Amniotic stem cell (primary cell): ENCODE results near the gene SCN4B.

ENCODE experiments used
- DNase-seq: peaks from one replicate; lab custom pipeline; 2025; lab: John Stamatoyannopoulos, UW

SCN4B gene

DNA sequence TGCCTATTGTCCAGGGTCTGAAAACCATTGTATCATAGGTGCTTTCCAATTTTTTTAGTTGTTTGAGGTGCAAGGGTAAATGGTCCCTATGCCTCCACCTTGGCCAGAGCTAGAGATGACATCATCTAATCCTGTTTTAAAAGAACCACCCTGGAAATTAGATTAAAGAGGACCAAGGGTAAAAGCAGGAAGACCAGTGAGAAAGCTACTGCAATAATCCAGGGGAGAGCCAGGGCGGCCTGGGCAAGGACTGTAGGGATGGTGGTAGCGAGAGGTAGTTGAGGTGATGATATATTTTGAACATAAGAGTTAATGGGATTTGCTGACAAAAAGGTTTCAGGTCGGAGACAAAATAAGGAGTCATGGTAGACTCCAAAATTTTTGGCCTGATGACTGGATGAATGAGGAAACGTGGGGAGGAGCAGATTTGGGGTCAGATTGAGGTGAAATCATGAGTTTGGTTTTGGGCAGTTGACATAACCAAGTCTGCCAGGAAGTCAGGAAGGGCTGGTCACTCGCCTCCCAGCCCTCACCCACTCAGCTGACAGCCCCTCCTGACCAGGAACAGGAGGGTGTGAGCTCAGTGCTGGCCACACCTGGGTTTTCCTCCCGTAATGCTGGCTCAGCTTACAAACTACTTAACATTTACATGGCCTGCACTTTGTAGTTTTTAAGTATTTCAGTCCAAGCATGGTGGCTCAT, 23.0 kb downstream of the SCN4B start:
- DNase-seq = no peak

- no peak for DNase-seq
Observed at GRCh38 chr11:118128721-118129470, 23.7 kb downstream of the SCN4B start.

DNA sequence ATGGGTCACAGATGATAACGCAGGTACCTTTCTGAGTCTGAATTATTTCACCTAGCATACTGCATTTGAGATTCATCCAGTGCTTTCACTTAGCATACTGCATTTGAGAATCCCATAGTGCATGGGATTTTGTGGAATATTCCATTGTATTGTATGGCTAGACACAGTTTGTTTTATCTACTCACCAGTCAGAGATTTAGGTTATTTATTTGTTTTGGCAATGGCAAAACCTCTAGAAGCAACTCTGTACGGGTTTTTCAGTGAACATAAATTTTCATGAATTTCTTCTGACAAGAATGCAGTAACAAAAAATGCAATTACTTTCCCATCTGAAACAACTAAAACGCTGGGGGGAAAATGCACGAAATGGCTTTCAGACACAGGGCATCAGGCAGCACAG, 24.3 kb downstream of the SCN4B start:
- DNase-seq = no peak

- no peak for DNase-seq
Observed at GRCh38 chr11:118126082-118126838, 26.4 kb downstream of the SCN4B start.

GRCh38 chr11:118124929-118125535, 27.6 kb downstream of the SCN4B start:
- DNase-seq = no peak

GRCh38 chr11:118120793-118121192, 31.8 kb downstream of the SCN4B start:
- DNase-seq = no peak

DNA sequence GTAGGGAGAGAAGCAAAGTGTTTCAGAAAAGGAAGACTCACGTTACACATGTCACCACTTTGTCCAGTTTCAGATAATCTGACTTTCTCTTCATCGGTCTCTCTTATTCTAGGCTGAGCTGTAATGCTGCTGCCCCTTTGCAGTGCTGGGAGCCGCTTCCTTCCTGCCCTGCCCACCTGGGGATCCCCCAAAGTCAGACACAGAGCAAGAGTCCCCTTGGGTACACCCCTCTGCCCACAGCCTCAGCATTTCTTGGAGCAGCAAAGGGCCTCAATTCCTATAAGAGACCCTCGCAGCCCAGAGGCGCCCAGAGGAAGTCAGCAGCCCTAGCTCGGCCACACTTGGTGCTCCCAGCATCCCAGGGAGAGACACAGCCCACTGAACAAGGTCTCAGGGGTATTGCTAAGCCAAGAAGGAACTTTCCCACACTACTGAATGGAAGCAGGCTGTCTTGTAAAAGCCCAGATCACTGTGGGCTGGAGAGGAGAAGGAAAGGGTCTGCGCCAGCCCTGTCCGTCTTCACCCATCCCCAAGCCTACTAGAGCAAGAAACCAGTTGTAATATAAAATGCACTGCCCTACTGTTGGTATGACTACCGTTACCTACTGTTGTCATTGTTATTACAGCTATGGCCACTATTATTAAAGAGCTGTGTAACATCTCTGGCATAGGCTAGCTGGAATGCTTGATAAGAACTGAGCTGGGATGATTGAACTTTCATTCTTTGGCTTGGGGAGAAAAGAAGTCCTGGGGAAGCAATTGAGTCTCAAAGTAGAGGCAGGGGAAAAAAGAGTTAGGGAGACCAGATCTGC, 34.6 kb downstream of the SCN4B start:
- no peak for DNase-seq

DNA sequence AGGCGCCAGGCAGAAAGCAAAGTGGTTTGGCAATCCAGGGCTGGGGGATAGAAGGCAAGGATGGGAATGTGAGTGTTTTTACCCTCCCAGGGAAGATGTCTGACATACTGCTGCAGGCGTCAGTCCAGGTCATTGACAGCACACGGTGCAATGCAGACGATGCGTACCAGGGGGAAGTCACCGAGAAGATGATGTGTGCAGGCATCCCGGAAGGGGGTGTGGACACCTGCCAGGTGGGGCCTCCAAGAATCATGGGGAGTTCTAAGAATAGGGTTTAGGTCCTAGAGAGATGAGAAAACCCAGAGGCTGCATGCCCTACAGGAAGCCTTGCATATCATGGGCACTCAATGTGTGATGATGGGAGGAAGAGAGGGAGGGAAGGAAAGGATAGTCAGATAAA, 37.6 kb downstream of the SCN4B start:
- no peak for DNase-seq

- DNase-seq = no peak
Observed at GRCh38 chr11:118114266-118114665, 38.4 kb downstream of the SCN4B start.

DNA sequence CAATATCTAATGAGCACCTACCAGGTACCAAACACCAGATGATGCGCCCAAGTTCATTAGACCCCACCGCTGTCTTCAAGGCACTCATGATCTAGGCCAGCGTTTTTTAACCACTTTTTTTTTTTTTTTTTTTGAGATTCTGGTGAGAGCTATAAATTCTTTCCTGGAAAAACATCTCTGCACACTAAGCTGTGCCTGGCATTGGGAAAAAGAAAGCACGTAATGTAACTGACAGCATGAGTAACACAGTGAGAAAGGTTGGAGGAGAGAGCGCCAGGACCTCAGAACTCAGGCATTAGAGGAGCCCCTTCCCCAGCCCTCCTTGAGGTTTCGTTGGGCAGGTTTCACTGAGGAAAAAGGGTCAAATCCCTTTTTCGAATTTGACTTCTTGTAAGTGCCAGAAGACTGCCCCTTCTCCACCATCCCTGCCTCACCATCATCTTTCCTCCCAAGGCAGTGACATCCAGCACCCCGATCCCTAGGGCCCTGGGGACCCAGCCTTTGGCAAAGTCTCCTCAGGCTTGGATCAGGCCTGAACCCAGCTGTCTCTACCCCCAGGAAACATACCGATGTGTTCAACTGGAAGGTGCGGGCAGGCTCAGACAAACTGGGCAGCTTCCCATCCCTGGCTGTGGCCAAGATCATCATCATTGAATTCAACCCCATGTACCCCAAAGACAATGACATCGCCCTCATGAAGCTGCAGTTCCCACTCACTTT, 39.8 kb downstream of the SCN4B start:
- no peak for DNase-seq

- no peak for DNase-seq
Observed at GRCh38 chr11:118111744-118112035, 40.9 kb downstream of the SCN4B start.

DNA sequence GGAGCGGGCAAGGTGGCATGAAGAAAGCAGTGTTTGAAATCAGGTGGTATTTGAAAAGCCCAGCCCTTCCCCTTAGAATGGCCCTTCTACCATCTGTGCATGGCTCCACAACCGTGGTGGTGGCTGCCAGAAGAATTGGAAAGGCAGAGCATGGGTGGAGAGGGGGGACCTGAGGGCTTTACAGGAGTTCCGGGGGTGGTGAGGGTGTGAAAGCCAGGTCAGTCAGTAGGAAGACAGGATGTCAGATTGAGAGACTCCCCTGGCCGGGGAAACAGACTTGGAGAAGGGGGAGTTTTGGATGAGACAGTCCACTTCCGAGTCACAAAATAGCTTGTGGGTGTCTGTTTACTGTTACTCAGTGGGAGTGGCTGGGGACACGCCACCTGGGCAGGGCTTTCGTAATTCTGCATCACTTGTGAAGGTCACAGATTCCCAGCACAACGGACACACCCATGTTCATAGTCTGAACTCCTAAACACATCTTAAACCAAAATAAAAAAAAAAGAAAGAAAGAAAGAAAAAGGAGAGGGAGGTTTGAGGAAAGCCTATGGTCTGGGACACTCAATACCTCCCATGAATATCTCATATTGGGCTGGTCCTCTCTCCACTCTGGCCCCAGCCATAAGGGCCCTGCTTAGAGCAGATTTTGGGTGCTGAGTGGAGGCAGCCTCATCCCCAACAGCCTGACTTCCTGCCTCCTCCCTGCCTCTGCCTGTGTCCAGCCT, 41.4 kb downstream of the SCN4B start:
- DNase-seq = no peak

DNA sequence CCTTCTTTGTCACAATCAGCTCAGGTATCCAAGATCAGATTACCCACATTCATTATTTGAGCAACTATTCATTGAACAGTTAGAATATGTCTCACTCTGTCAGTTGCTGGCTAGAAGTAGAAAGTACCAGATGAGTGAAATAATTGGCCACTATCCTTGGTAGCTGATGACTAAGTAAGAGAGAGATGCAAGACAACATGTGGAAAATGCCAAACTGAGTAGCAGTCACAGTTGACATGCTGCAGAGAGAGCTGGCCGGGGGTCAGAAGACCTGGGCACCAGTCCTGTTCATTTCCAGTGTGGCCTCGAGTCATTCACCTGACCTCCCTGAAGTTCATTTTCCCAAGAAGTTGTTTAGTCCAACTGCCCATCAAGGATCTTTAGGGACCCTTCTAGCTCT, 43.4 kb downstream of the SCN4B start:
- no peak for DNase-seq

DNA sequence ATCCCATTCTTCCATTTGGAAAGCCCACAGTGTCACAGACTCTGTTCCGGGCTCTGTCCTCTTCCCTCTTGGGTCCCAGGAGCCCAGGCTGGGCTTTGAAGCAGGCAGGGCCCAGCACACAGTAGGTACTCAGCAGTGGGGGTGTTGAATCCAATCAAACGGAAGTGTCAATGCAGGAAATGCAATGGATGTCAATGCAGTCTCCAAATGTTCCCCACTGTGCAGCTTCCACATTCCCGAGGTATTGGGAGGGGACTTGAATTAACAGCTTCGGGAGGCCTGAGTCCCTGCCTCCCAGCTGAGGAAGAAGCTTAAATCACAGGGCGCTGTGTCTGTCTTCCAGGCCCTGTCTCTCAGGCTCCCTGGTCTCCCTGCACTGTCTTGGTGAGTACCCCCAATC, 44.1 kb downstream of the SCN4B start:
- DNase-seq = no peak

DNA sequence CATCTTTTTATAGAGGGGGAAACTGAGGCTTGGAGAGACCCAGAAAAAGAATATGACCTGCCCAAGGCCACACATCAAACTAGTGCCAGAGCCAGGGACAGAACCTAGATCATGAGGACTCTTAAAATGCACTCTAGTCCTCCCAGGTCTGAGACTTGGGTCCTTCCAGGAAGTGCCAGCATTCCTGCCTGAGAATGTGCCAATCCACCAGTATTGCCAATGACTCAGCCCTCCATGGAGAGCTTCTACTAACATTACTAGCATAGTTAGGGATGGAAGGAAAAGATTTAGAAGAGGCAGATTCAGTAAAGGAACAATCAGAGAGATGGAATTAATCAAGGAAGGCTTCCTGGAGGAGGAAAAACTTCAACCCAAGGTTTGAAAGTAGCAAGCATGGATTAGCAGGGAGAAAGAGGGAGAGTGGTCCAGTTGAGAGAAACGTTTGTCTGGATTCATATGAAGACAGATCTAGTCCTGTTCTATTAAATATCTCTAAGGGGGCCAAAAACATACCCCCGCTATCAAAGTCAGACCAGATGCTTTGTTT, 45.8 kb downstream of the SCN4B start:
- no peak for DNase-seq

- DNase-seq = no peak
Observed at GRCh38 chr11:118105657-118106305, 46.8 kb downstream of the SCN4B start.

DNA sequence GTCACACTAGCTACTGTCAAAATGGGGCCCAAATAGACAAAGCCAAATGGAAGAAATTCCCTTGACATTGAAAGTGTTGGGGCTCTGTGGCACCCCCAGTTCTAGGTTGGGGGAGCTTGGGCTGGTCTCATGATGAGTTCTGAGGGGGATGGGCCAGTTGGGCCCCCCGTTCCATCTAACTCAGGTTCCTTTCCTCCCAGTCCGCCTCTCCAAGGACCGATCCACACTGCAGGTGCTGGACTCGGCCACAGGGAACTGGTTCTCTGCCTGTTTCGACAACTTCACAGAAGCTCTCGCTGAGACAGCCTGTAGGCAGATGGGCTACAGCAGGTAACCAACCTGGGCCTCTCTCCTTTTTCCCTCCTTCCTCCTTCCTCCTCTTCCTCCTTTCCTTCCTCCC, 48.1 kb downstream of the SCN4B start:
- DNase-seq = no peak

DNA sequence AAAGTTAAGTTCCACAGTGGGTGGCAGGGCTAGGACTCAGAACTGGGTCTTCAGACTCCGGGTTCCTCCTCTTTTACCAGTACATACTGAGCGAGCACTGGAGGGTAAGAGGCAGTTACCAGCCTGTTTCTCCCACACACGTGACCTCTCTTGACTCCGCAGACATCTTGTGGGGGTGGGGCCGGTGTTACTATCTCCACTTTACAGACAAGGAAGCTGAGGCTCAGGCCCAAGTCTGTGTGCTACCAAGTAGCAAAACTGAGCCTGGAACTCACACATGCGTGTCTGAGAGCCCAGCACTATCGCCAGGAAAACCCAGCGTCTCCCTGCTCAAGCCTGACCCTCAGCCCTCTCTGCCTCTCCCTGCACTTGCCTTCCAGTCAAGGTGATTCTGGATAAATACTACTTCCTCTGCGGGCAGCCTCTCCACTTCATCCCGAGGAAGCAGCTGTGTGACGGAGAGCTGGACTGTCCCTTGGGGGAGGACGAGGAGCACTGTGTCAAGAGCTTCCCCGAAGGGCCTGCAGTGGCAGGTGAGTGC, 49.8 kb downstream of the SCN4B start:
- DNase-seq = no peak

DNA sequence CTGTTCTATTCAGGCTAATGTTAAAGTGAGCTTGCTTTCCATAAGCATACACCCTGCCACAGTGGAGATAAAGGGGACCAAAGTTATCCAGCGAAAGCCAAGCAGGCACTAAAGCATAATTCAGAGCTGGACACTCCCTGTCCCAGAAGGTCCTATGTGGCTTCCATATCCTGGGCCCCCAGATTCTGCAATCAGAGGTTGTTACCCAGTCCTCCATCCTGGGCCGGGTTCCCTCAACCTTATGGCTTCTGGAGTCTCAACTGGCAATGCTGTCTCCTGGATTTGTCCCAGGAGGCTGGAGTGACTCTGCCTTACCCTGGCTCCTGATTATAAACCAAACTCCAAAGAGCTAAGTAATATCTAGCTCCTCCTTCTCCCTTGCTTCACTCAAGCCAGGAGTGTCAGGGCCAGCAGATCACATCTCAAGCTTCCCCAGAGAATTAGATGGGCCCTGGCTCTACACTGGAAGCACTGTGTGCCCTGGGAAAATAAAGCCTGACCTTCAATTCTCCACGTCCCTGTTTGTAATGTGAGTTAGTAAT, 51.9 kb downstream of the SCN4B start:
- no peak for DNase-seq
